GM12892 (cell line): ENCODE data around the gene NSD1. TPM values are rescaled to one million over a fixed set of nuclear protein-coding genes. Genes with fewer than 3 reads are reported as not detected.
A peak's percentile ranks its signal among the peaks of the same experiment; 100 is the strongest.

Experiments used
- DNase-seq: peaks from one replicate; pipeline ENCODE4 v3.0.0; 2011; ENCODE audit not compliant: insufficient read length
- FAIRE-seq: peaks from 2 replicates; lab custom pipeline; 2011; peaks lifted over from hg19 to GRCh38; lab: Jason Lieb, UNC
- POLR2A ChIP-seq: IDR thresholded peaks from 2 replicates; pipeline ENCODE4 v1.6.1; 2011; ENCODE audit warnings: low read depth, low read length, control low read depth
- POLR2AphosphoS5 ChIP-seq: IDR thresholded peaks from 2 replicates; pipeline ENCODE4 v1.6.1; 2011; ENCODE audit warnings: low read depth, low read length, control low read depth
- TAF1 ChIP-seq: IDR thresholded peaks from 2 replicates; pipeline ENCODE4 v1.6.1; 2011; ENCODE audit warnings: low read depth, mild to moderate bottlenecking, control low read depth, low read length, borderline replicate concordance
- polyA plus RNA-seq: library from polyadenylated mRNA; unstranded; fragments of >200 nt; gene quantifications from one replicate; pipeline ENCODE4 v1.2.1, GENCODE V29; 2012; ENCODE audit warnings: missing spikeins, inconsistent platforms; ENCODE audit not compliant: missing spikeins

The NSD1 gene
- 21.7 TPM for polyA plus RNA-seq

GRCh38 chr5:177133096-177133852, at the start of gene NSD1:
TSS of gene NSD1 (plus strand) at chr5:177133773. CDS start at chr5:177135104, 1,331 bp downstream.
- FAIRE-seq (peak; percentile 92), DNase-seq (peak; percentile 89)
- TF ChIP-seq POLR2A: peak; percentile 82
- no peak; the same call in none of the 2 replicates for TF ChIP-seq POLR2AphosphoS5
- TF ChIP-seq TAF1: no peak; the same call in 1 of the 2 replicates

GRCh38 chr5:177084175-177084574, 49.4 kb upstream of the NSD1 start:
- TF ChIP-seq TAF1 (no peak), POLR2AphosphoS5 (no peak), POLR2A (no peak)
- no peak for FAIRE-seq

GRCh38 chr5:177085985-177086653, 47.5 kb upstream of the NSD1 start:
- DNase-seq (no peak), FAIRE-seq (no peak)
- TF ChIP-seq TAF1: no peak
- no peak for TF ChIP-seq POLR2A
- TF ChIP-seq POLR2AphosphoS5: no peak

More at GRCh38 chr5:177084175-177084574, 49.4 kb upstream of the NSD1 start:
- DNase-seq: no peak

- TF ChIP-seq POLR2A: no peak
- no peak for TF ChIP-seq TAF1
- no peak for TF ChIP-seq POLR2AphosphoS5
- FAIRE-seq: no peak
- peak; percentile 83 for DNase-seq
Measured at GRCh38 chr5:177086654-177087397, 46.7 kb upstream of the NSD1 start, which contains the start of gene FGFR4. TSS of gene FGFR4 (plus strand) at chr5:177086915. CDS start at chr5:177089603, 2,688 bp downstream.

- DNase-seq (no peak), FAIRE-seq (no peak)
- TF ChIP-seq POLR2AphosphoS5 (no peak), POLR2A (no peak), TAF1 (no peak)
Measured at GRCh38 chr5:177087398-177088005, 46.1 kb upstream of the NSD1 start.

- no peak for TF ChIP-seq POLR2AphosphoS5
- FAIRE-seq (no peak), DNase-seq (no peak)
Measured at GRCh38 chr5:177089127-177089526, 44.4 kb upstream of the NSD1 start.

- TF ChIP-seq POLR2AphosphoS5: no peak
- DNase-seq (no peak), FAIRE-seq (no peak)
Measured at GRCh38 chr5:177089825-177090641, 43.5 kb upstream of the NSD1 start.

GRCh38 chr5:177090813-177091212, 42.8 kb upstream of the NSD1 start:
- DNase-seq (no peak), FAIRE-seq (no peak)
- TF ChIP-seq POLR2A (no peak), TAF1 (no peak), POLR2AphosphoS5 (no peak)

GRCh38 chr5:177091232-177091631, 42.3 kb upstream of the NSD1 start:
- DNase-seq (no peak), FAIRE-seq (no peak)
- TF ChIP-seq POLR2AphosphoS5 (no peak), POLR2A (no peak), TAF1 (no peak)

- TF ChIP-seq POLR2AphosphoS5 (no peak), TAF1 (no peak), POLR2A (no peak)
- no peak for FAIRE-seq
- no peak for DNase-seq
Measured at GRCh38 chr5:177092178-177093081, 41.1 kb upstream of the NSD1 start.
